K562 (cell line): Measurements from ENCODE around the gene ISG20L2.

Experiments
- ATF3 ChIP-seq, 2 experiments: fragments of 450-650 bp in 1 of 2; sonication (generic) in 1 of 2; formaldehyde crosslinking in 1 of 2; IDR thresholded peaks in 1 of 2; conservative IDR thresholded peaks in 1 of 2; 2 replicates each; pipeline versions ENCODE4 v1.6.1 to v1.8.1; 2016 to 2023; ENCODE audit warnings: mild to moderate bottlenecking in 2 of 2, moderate library complexity in 2 of 2, inconsistent platforms in 1 of 2, missing genetic modification reagents in 1 of 2
- CTCF ChIP-seq, 3 experiments: IDR thresholded peaks in 2 of 3; conservative IDR thresholded peaks in 1 of 3; 2 replicates each; pipeline ENCODE4 v1.5.1; 2011 to 2012; ENCODE audit warnings: low read length in 3 of 3, mild to moderate bottlenecking in 3 of 3, control low read depth in 2 of 3, improper control_type of control experiment in 1 of 3, inconsistent platforms in 1 of 3, low read depth in 1 of 3, mixed read lengths in 1 of 3, moderate library complexity in 1 of 3; ENCODE audit not compliant: insufficient read depth in 2 of 3
- E4F1 ChIP-seq: fragments of 250-450 bp; sonication (Bioruptor Pico); IDR thresholded peaks from 2 replicates; pipeline ENCODE4 v1.5.0; 2021; ENCODE audit warnings: mild to moderate bottlenecking, borderline replicate concordance
- ELF4 ChIP-seq: fragments of 450-650 bp; formaldehyde crosslinking; IDR thresholded peaks from 2 replicates; pipeline ENCODE4 v1.4.0; 2022; ENCODE audit warnings: missing genetic modification characterization
- JUND ChIP-seq, 2 experiments: IDR thresholded peaks; 2 replicates in 1 of 2; 3 replicates in 1 of 2; pipeline ENCODE4 v1.6.1; 2011; ENCODE audit warnings: borderline replicate concordance in 2 of 2, low read depth in 2 of 2, low read length in 2 of 2, improper control_type of control experiment in 1 of 2, missing biosample characterization in 1 of 2, missing genetic modification characterization in 1 of 2, missing genetic modification reagents in 1 of 2
- MYNN ChIP-seq, 2 experiments: sonication (generic); formaldehyde crosslinking in 1 of 2; IDR thresholded peaks; 2 replicates each; pipeline versions ENCODE4 v1.5.0 to v1.6.1; 2016 to 2020; ENCODE audit warnings: antibody characterized with exemption in 1 of 2, missing genetic modification reagents in 1 of 2
- NONO ChIP-seq, 2 experiments: fragments of 200-400 bp in 1 of 2; fragments of 450-650 bp in 1 of 2; formaldehyde crosslinking in 1 of 2; IDR thresholded peaks; 2 replicates each; pipeline ENCODE4 v1.6.1; 2017; ENCODE audit warnings: low read depth in 2 of 2, mild to moderate bottlenecking in 2 of 2, moderate library complexity in 2 of 2, low read length in 1 of 2
- POLR2A ChIP-seq: fragments of 450-650 bp; conservative IDR thresholded peaks from 2 replicates; pipeline ENCODE4 v1.6.1; 2016
- REST ChIP-seq, 2 experiments: fragments of 450-650 bp; formaldehyde crosslinking in 1 of 2; IDR thresholded peaks; 2 replicates each; pipeline versions ENCODE4 v1.4.0 to v1.6.1; 2014 to 2020; ENCODE audit warnings: mild to moderate bottlenecking in 2 of 2, borderline replicate concordance in 1 of 2, low read depth in 1 of 2
- TGIF2 ChIP-seq: sonication (generic); formaldehyde crosslinking; IDR thresholded peaks from 2 replicates; pipeline ENCODE4 v1.8.1; 2022; ENCODE audit warnings: mild to moderate bottlenecking, missing genetic modification reagents, moderate library complexity
- ZNF282 ChIP-seq: sonication (generic); formaldehyde crosslinking; IDR thresholded peaks from 2 replicates; pipeline ENCODE4 v1.8.1; 2023; ENCODE audit warnings: missing genetic modification reagents
- ZNF444 ChIP-seq: fragments of 250-450 bp; sonication (Bioruptor Pico); IDR thresholded peaks from 2 replicates; pipeline ENCODE4 v1.4.0; 2020; ENCODE audit warnings: mild to moderate bottlenecking, moderate library complexity

GRCh38 chr1:156755527-156755950, 27.0 kb upstream of the ISG20L2 start:
- TF ChIP-seq POLR2A (no peak), NONO (IDR thresholded peaks at IDR 0.05; ENCODE audit: low read depth in 2 of 2, low read length in 1 of 2) (no peak), ATF3 (IDR thresholded peaks at IDR 0.05) (no peak), ATF3 (CRISPR knock-in tag; conservative IDR thresholded peaks at IDR 0.05) (no peak), JUND (IDR thresholded peaks at IDR 0.05; ENCODE audit: borderline replicate concordance, low read depth, low read length) (no peak), JUND (tag; IDR thresholded peaks at IDR 0.05; ENCODE audit: borderline replicate concordance, low read depth, low read length) (peak; percentile 67; the same call in 2 of the 3 replicates), ELF4 (peak; percentile 70; the same call in 1 of the 2 replicates), MYNN (IDR thresholded peaks at IDR 0.05) (0 out of 2 replicates have a peak, but pooled peaks have one; percentile 23), MYNN (CRISPR knock-in tag; IDR thresholded peaks at IDR 0.05) (no peak), CTCF (IDR thresholded peaks at IDR 0.05 in 2 of 3, conservative IDR thresholded peaks at IDR 0.05 in 1 of 3; ENCODE audit: insufficient read depth in 2 of 3, low read depth in 1 of 3, low read length in 3 of 3) (no peak), E4F1 (CRISPR knock-in tag) (no peak), REST (IDR thresholded peaks at IDR 0.05; ENCODE audit: borderline replicate concordance) (no peak), REST (CRISPR knock-in tag; IDR thresholded peaks at IDR 0.05; ENCODE audit: low read depth) (0 out of 2 replicates have a peak, but pooled peaks have one; percentile 22), ZNF282 (CRISPR knock-in tag) (no peak), TGIF2 (CRISPR knock-in tag) (no peak), ZNF444 (CRISPR knock-in tag) (peak; percentile 74; the same call in 1 of the 2 replicates)
